ENCODE results near the gene BCAP31.

DNA sequence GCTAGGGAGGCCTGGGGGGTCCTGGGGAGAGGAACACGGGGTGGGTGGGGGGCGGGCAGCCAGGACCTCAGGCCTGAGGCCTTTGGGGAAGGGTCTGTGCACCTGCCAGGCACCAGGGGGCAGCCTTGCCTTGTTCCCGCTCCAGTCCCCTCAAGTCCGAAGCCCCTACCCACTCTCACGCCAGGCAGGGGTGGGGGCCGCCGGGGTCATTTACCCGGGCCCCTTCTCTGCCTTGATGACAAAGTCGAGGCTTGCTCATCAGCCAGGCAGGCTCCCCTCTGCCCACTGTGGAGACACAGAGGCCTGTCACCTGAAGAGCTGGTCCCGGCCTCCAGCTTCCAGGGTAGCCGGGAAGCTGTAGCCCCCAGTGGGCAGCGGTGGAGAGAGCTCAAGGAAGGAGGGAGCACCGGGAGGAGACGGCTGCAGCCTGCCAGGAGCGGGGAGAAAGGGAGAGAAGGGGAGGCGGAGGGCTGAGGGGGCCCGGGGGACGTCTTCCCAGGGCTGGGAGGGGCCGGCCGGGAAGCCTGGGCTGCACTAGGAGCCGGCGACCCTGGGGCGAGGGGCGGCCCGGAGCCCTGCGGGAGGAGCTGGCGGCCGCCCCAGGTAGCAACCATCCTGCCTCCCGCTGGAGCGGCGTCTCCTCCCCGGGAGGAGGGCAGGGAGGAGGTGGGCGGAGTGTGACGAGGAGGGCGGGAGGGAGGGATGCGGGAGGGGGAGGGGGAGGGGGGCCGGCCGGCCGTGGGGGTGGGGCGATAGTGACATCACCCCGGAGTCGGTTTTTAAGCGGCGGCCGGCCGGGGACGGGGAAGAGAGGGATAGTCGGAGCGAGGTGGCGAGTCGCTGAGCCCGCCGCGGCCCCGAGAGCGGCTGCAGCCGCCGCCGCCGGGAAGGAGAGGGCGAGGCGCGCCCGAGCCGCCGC is 36.8 kb downstream of the BCAP31 start, which contains the start of gene SLC6A8:
- TF ChIP-seq POLR2A (IDR thresholded peaks at IDR 0.05): no peak
- TF ChIP-seq, protein P1, sequence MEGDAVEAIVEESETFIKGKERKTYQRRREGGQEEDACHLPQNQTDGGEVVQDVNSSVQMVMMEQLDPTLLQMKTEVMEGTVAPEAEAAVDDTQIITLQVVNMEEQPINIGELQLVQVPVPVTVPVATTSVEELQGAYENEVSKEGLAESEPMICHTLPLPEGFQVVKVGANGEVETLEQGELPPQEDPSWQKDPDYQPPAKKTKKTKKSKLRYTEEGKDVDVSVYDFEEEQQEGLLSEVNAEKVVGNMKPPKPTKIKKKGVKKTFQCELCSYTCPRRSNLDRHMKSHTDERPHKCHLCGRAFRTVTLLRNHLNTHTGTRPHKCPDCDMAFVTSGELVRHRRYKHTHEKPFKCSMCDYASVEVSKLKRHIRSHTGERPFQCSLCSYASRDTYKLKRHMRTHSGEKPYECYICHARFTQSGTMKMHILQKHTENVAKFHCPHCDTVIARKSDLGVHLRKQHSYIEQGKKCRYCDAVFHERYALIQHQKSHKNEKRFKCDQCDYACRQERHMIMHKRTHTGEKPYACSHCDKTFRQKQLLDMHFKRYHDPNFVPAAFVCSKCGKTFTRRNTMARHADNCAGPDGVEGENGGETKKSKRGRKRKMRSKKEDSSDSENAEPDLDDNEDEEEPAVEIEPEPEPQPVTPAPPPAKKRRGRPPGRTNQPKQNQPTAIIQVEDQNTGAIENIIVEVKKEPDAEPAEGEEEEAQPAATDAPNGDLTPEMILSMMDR (IDR thresholded peaks at IDR 0.05): no peak

Measured in ovary (tissue), 3 donors.